HEK293 (cell line): Measurements from ENCODE around the gene TMCC2.

Experiments
- CTCF ChIP-seq: fragments of 450-650 bp; formaldehyde crosslinking; IDR thresholded peaks from 2 replicates; pipeline ENCODE4 v1.5.1; 2016; ENCODE audit warnings: missing biosample characterization, missing genetic modification characterization
- IKZF3 ChIP-seq: fragments of 450-650 bp; IDR thresholded peaks from 2 replicates; pipeline ENCODE4 v1.5.0; 2018; ENCODE audit warnings: missing biosample characterization, mild to moderate bottlenecking, missing genetic modification characterization, moderate library complexity
- OVOL3 ChIP-seq: fragments of 450-650 bp; formaldehyde crosslinking; IDR thresholded peaks from 2 replicates; pipeline ENCODE4 v1.5.1; 2016; ENCODE audit warnings: missing biosample characterization, missing genetic modification characterization
- PRDM1 ChIP-seq: fragments of 450-650 bp; formaldehyde crosslinking; IDR thresholded peaks from 2 replicates; pipeline ENCODE4; 2016; ENCODE audit warnings: missing biosample characterization, missing genetic modification characterization
- RBAK ChIP-seq: fragments of 450-650 bp; formaldehyde crosslinking; IDR thresholded peaks from 2 replicates; pipeline ENCODE4 v1.5.1; 2016; ENCODE audit warnings: missing biosample characterization, missing genetic modification characterization
- YY1 ChIP-seq: fragments of 450-650 bp; formaldehyde crosslinking; IDR thresholded peaks from 2 replicates; pipeline ENCODE4 v1.5.1; 2018; ENCODE audit warnings: missing biosample characterization, missing genetic modification characterization
- ZNF148 ChIP-seq: fragments of 450-650 bp; formaldehyde crosslinking; IDR thresholded peaks from 2 replicates; pipeline ENCODE4 v1.5.0; 2017; ENCODE audit warnings: missing biosample characterization, missing genetic modification characterization, borderline replicate concordance
- ZNF239 ChIP-seq: fragments of 450-650 bp; formaldehyde crosslinking; IDR thresholded peaks from 2 replicates; pipeline ENCODE4 v1.5.1; 2016; ENCODE audit warnings: missing biosample characterization, missing genetic modification characterization
- ZNF433 ChIP-seq: fragments of 450-650 bp; formaldehyde crosslinking; IDR thresholded peaks from 2 replicates; pipeline ENCODE4 v1.5.1; 2016; ENCODE audit warnings: missing biosample characterization, missing genetic modification characterization, low read depth
- ZNF514 ChIP-seq: fragments of 450-650 bp; formaldehyde crosslinking; IDR thresholded peaks from 2 replicates; pipeline ENCODE4 v1.5.1; 2016; ENCODE audit warnings: missing biosample characterization, missing genetic modification characterization
- TF ChIP-seq, protein P1 (sequence below): fragments of 450-650 bp; formaldehyde crosslinking; IDR thresholded peaks from 2 replicates; pipeline ENCODE4 v1.5.1; 2016; ENCODE audit warnings: missing biosample characterization, missing genetic modification characterization
- TF ChIP-seq, protein P2 (sequence below): fragments of 450-650 bp; formaldehyde crosslinking; IDR thresholded peaks from 2 replicates; pipeline ENCODE4 v1.5.1; 2017; ENCODE audit warnings: missing biosample characterization, mild to moderate bottlenecking, missing genetic modification characterization, moderate library complexity
- TF ChIP-seq, protein P3 (sequence below): fragments of 450-650 bp; formaldehyde crosslinking; IDR thresholded peaks from 2 replicates; pipeline ENCODE4 v1.5.1; 2016; ENCODE audit warnings: missing biosample characterization, missing genetic modification characterization

- TF ChIP-seq CTCF = no peak
- no peak for TF ChIP-seq PRDM1 (tag by site-specific recombination)
- TF ChIP-seq YY1 (tag by site-specific recombination) = no peak
- no peak for TF ChIP-seq ZNF239 (tag by site-specific recombination)
- no peak for TF ChIP-seq RBAK
- no peak for TF ChIP-seq ZNF514 (tag by site-specific recombination)
- TF ChIP-seq, protein P1, sequence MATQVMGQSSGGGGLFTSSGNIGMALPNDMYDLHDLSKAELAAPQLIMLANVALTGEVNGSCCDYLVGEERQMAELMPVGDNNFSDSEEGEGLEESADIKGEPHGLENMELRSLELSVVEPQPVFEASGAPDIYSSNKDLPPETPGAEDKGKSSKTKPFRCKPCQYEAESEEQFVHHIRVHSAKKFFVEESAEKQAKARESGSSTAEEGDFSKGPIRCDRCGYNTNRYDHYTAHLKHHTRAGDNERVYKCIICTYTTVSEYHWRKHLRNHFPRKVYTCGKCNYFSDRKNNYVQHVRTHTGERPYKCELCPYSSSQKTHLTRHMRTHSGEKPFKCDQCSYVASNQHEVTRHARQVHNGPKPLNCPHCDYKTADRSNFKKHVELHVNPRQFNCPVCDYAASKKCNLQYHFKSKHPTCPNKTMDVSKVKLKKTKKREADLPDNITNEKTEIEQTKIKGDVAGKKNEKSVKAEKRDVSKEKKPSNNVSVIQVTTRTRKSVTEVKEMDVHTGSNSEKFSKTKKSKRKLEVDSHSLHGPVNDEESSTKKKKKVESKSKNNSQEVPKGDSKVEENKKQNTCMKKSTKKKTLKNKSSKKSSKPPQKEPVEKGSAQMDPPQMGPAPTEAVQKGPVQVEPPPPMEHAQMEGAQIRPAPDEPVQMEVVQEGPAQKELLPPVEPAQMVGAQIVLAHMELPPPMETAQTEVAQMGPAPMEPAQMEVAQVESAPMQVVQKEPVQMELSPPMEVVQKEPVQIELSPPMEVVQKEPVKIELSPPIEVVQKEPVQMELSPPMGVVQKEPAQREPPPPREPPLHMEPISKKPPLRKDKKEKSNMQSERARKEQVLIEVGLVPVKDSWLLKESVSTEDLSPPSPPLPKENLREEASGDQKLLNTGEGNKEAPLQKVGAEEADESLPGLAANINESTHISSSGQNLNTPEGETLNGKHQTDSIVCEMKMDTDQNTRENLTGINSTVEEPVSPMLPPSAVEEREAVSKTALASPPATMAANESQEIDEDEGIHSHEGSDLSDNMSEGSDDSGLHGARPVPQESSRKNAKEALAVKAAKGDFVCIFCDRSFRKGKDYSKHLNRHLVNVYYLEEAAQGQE (tag by site-specific recombination) = no peak
- TF ChIP-seq IKZF3 (tag by site-specific recombination) = no peak
- no peak for TF ChIP-seq OVOL3 (tag by site-specific recombination)
- TF ChIP-seq ZNF148 = no peak
- TF ChIP-seq ZNF433 (tag by site-specific recombination) = no peak
- TF ChIP-seq, protein P2, sequence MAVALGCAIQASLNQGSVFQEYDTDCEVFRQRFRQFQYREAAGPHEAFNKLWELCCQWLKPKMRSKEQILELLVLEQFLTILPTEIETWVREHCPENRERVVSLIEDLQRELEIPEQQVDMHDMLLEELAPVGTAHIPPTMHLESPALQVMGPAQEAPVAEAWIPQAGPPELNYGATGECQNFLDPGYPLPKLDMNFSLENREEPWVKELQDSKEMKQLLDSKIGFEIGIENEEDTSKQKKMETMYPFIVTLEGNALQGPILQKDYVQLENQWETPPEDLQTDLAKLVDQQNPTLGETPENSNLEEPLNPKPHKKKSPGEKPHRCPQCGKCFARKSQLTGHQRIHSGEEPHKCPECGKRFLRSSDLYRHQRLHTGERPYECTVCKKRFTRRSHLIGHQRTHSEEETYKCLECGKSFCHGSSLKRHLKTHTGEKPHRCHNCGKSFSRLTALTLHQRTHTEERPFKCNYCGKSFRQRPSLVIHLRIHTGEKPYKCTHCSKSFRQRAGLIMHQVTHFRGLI (tag by site-specific recombination) = no peak
- TF ChIP-seq, protein P3, sequence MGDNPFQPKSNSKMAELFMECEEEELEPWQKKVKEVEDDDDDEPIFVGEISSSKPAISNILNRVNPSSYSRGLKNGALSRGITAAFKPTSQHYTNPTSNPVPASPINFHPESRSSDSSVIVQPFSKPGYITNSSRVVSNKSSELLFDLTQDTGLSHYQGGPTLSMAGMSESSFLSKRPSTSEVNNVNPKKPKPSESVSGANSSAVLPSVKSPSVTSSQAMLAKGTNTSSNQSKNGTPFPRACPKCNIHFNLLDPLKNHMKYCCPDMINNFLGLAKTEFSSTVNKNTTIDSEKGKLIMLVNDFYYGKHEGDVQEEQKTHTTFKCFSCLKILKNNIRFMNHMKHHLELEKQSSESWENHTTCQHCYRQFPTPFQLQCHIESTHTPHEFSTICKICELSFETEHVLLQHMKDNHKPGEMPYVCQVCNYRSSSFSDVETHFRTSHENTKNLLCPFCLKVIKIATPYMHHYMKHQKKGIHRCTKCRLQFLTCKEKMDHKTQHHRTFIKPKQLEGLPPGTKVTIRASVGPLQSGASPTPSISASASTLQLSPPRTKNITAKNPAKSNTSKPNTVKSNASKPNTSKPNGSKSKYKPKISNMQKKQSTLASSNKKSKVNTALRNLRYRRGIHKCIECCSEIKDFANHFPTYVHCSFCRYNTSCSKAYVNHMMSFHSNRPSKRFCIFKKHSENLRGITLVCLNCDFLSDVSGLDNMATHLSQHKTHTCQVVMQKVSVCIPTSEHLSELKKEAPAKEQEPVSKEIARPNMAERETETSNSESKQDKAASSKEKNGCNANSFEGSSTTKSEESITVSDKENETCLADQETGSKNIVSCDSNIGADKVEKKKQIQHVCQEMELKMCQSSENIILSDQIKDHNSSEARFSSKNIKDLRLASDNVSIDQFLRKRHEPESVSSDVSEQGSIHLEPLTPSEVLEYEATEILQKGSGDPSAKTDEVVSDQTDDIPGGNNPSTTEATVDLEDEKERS (tag by site-specific recombination) = no peak
Measured at GRCh38 chr1:205188098-205188497, 39.6 kb upstream of the TMCC2 start.
